WTC11 (cell line): Measurements from ENCODE around the gene IP6K2.

Experiments used
- MAX ChIP-seq: sonication (generic); formaldehyde crosslinking; IDR thresholded peaks from 2 replicates; pipeline ENCODE4 v1.8.0; 2022; ENCODE audit warnings: mild to moderate bottlenecking, missing genetic modification reagents
- NR1H2 ChIP-seq: sonication (generic); formaldehyde crosslinking; IDR thresholded peaks from 2 replicates; pipeline ENCODE4 v1.9.0; 2021; ENCODE audit warnings: mild to moderate bottlenecking, moderate library complexity, missing genetic modification reagents
- NR3C1 ChIP-seq: sonication (generic); formaldehyde crosslinking; conservative IDR thresholded peaks from 2 replicates; pipeline ENCODE4 v1.8.1; 2023; ENCODE audit warnings: low read depth, mild to moderate bottlenecking, missing genetic modification reagents
- SMAD4 ChIP-seq: sonication (generic); formaldehyde crosslinking; IDR thresholded peaks from 2 replicates; pipeline ENCODE4 v1.8.0; 2022; ENCODE audit warnings: mild to moderate bottlenecking, missing genetic modification reagents
- ZNF263 ChIP-seq: sonication (generic); formaldehyde crosslinking; IDR thresholded peaks from 2 replicates; pipeline ENCODE4 v1.8.1; 2022; ENCODE audit warnings: low read depth, mild to moderate bottlenecking, moderate library complexity, missing genetic modification reagents
- TF ChIP-seq, protein P1 (sequence below): fragments of 200-600 bp; IDR thresholded peaks from 2 replicates; pipeline ENCODE4 v1.8.0; 2022; ENCODE audit warnings: antibody characterized with exemption
- TF ChIP-seq, protein P2 (sequence below): sonication (generic); formaldehyde crosslinking; IDR thresholded peaks from 2 replicates; pipeline ENCODE4 v1.8.1; 2022; ENCODE audit warnings: mild to moderate bottlenecking, missing genetic modification reagents, moderate library complexity, borderline replicate concordance
- TF ChIP-seq, protein P3 (sequence below): sonication (generic); formaldehyde crosslinking; IDR thresholded peaks from 2 replicates; pipeline ENCODE4 v1.8.1; 2023; ENCODE audit warnings: mild to moderate bottlenecking, missing genetic modification reagents, moderate library complexity

GRCh38 chr3:48684480-48685143, 32.4 kb downstream of the IP6K2 start:
- TF ChIP-seq NR1H2 (no peak), NR3C1 (CRISPR knock-in tag) (no peak), ZNF263 (CRISPR knock-in tag) (no peak), MAX (CRISPR knock-in tag) (no peak), SMAD4 (no peak)
- TF ChIP-seq, protein P1, sequence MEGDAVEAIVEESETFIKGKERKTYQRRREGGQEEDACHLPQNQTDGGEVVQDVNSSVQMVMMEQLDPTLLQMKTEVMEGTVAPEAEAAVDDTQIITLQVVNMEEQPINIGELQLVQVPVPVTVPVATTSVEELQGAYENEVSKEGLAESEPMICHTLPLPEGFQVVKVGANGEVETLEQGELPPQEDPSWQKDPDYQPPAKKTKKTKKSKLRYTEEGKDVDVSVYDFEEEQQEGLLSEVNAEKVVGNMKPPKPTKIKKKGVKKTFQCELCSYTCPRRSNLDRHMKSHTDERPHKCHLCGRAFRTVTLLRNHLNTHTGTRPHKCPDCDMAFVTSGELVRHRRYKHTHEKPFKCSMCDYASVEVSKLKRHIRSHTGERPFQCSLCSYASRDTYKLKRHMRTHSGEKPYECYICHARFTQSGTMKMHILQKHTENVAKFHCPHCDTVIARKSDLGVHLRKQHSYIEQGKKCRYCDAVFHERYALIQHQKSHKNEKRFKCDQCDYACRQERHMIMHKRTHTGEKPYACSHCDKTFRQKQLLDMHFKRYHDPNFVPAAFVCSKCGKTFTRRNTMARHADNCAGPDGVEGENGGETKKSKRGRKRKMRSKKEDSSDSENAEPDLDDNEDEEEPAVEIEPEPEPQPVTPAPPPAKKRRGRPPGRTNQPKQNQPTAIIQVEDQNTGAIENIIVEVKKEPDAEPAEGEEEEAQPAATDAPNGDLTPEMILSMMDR = no peak
- TF ChIP-seq, protein P2, sequence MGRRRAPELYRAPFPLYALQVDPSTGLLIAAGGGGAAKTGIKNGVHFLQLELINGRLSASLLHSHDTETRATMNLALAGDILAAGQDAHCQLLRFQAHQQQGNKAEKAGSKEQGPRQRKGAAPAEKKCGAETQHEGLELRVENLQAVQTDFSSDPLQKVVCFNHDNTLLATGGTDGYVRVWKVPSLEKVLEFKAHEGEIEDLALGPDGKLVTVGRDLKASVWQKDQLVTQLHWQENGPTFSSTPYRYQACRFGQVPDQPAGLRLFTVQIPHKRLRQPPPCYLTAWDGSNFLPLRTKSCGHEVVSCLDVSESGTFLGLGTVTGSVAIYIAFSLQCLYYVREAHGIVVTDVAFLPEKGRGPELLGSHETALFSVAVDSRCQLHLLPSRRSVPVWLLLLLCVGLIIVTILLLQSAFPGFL = no peak
- TF ChIP-seq, protein P3, sequence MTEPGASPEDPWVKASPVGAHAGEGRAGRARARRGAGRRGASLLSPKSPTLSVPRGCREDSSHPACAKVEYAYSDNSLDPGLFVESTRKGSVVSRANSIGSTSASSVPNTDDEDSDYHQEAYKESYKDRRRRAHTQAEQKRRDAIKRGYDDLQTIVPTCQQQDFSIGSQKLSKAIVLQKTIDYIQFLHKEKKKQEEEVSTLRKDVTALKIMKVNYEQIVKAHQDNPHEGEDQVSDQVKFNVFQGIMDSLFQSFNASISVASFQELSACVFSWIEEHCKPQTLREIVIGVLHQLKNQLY (CRISPR knock-in tag) = no peak
